ENCODE results near the gene CLDN5. TPM values are rescaled to one million over a fixed set of nuclear protein-coding genes. Genes with fewer than 3 reads are reported as not detected.

CLDN5 gene
- total RNA-seq, 1 donor from 2014 or later = 1.5 TPM

DNA sequence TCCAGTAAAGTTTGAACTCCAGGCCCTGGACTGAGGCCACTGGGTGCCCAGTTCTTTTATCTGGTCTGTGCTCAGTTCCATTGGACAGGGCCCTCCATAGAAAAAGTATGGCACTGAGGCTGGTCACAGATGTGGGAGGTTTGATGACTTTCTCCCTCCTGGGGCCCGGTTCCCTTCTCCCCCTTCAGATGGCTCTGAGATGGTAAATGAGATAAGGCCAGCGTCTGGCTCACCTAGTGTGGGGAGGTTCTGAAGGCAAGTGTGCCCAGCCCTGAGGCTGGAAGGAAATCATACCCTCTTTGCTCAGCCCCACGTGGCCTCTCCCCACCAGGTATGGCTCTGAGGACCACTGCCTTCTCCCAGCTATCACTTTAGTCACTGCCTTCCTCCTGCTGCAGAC lies 1.5 kb upstream of the CLDN5 start:
- peaks cover 12% of the 10 kb centered on the region for H3K27me3 Mint-ChIP-seq (ENCODE audit: low read depth)
- peaks cover 5% of the 10 kb centered on the region for H3K4me1 Mint-ChIP-seq (ENCODE audit: low read depth)
- peaks cover 3% of the 10 kb centered on the region for H3K36me3 Mint-ChIP-seq (ENCODE audit: low read depth)
- no peak overlapping the region for H3K4me3 Mint-ChIP-seq (ENCODE audit: low read depth)
- H3K9me3 Mint-ChIP-seq = no peaks in the 10 kb centered on the region
- intact Hi-C loops (cut with micrococcal nuclease) = loop anchor here (10.0 kb wide), 1 partner anchor 109 kb away; no protein-coding TSS in a partner anchor
- no peak overlapping the region for H3K27ac Mint-ChIP-seq
- DNase-seq (ENCODE audit: low spot score) = no peak

DNA sequence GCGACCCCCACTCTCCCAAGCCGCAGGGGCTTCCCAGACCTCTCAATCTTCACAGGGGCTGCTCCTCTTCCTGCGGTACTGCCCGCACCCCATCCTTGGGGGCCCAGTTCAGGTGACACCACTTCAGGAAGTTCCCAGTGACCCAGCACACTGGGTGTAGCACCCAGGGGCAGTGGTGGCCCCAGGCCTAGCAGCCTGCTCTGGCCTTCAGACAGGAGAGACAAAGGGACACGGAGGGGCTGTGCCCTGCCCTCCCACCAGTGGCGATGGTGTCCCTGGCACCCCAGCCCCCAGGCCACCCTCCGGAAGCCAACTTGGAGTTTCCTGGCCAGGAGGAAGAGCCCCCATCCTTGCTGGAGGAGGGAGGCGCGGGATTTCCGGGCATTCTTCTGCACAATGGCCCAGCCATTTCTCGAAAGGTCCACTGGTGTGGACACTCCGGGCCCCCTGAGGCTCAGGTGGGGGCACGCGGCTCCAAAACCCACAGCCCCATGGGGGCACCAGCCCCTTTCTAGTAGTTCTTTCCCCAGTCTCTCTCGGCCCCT lies 978 bp upstream of the CLDN5 start:
- H3K27ac Mint-ChIP-seq = no peak overlapping the region

DNA sequence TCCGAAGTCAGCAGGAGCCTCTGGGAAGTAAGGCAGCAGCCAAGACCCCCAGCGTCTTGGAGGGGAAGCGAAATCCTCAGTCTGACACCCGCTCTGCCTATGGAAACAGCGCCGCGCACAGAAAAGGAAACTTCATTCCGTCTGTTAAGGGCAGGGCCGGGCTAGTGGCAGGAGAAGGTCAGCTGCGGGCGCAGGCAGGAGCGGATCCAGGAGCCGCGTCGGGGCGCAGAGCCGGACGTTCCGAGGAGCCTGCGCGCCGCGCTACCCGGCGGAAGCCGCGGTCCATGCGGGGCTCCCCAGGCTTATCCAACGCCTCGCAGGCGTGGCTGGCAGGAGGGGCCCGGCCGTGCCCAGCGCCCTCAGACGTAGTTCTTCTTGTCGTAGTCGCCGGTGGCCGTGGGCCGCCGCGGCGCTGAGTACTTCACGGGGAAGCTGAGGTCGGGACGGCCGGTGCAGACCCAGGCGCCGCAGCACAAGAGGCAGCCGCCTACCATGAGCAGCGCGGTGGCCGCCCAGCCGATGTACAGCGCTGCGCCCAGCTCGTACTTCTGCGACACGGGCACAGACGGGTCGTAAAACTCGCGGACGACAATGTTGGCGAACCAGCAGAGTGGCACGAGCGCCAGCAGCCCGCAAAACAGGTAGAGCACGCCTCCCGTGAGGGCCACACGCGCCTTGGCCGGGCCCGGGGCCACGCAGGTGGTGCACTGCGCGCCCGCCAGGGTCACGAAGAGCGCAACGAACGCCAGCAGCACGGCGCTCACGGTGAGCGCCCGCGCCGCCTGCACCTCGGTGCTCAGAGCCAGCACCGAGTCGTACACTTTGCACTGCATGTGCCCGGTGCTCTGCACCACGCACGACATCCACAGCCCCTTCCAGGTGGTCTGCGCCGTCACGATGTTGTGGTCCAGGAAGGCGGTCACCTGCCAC lies 705 bp downstream of the CLDN5 start:
- no peak overlapping the region for H3K27ac Mint-ChIP-seq
- DNase-seq (ENCODE audit: low spot score) = no peak

More for the DNA sequence above, 978 bp upstream of the CLDN5 start:
- peaks cover 12% of the 10 kb centered on the region for H3K27me3 Mint-ChIP-seq (ENCODE audit: low read depth)
- no peak overlapping the region for H3K4me3 Mint-ChIP-seq (ENCODE audit: low read depth)
- H3K36me3 Mint-ChIP-seq (ENCODE audit: low read depth) = peaks cover 3% of the 10 kb centered on the region
- DNase-seq (ENCODE audit: low spot score) = no peak
- intact Hi-C loops (cut with micrococcal nuclease) = loop anchor here (10.0 kb wide), 1 partner anchor 110 kb away; no protein-coding TSS in a partner anchor
- H3K4me1 Mint-ChIP-seq (ENCODE audit: low read depth) = peaks cover 5% of the 10 kb centered on the region
- H3K9me3 Mint-ChIP-seq = no peaks in the 10 kb centered on the region

DNA sequence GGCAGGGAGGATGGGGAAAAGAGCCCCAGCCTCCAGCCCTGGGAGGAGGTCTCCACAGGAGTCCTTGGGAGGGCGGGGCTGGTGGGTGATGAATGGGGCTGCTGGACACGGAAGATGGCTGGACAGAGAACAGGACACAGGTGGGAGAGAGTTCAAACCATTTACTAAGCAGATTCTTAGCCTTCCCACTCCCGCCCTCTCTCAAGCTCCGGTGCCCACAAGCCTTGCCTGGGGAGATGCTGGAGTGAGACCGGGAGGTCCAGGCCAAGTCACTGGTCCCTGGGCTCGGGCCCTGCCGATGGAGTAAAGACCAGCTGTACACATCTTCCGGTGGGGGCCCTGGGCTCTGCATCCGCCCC lies 1.4 kb downstream of the CLDN5 start:
- H3K27me3 Mint-ChIP-seq (ENCODE audit: low read depth) = peaks cover 12% of the 10 kb centered on the region
- H3K4me3 Mint-ChIP-seq (ENCODE audit: low read depth) = peak overlapping the region; percentile 65
- H3K36me3 Mint-ChIP-seq (ENCODE audit: low read depth) = peaks cover 8% of the 10 kb centered on the region
- no peak for DNase-seq (ENCODE audit: low spot score)
- H3K27ac Mint-ChIP-seq = no peak overlapping the region
- intact Hi-C loops (cut with micrococcal nuclease) = loop anchor here (5.0 to 10.0 kb wide), 2 partner anchors 112 to 244 kb away; no protein-coding TSS in a partner anchor
- peaks cover 5% of the 10 kb centered on the region for H3K4me1 Mint-ChIP-seq (ENCODE audit: low read depth)
- H3K9me3 Mint-ChIP-seq = no peaks in the 10 kb centered on the region

More for the DNA sequence above, 705 bp downstream of the CLDN5 start:
- H3K9me3 Mint-ChIP-seq = no peaks in the 10 kb centered on the region
- peaks cover 5% of the 10 kb centered on the region for H3K4me1 Mint-ChIP-seq (ENCODE audit: low read depth)
- peaks cover 12% of the 10 kb centered on the region for H3K27me3 Mint-ChIP-seq (ENCODE audit: low read depth)
- peak overlapping the region; percentile 65 for H3K4me3 Mint-ChIP-seq (ENCODE audit: low read depth)
- intact Hi-C loops (cut with micrococcal nuclease) = loop anchor here (5.0 to 10.0 kb wide), 2 partner anchors 111 to 244 kb away; no protein-coding TSS in a partner anchor
- peaks cover 8% of the 10 kb centered on the region for H3K36me3 Mint-ChIP-seq (ENCODE audit: low read depth)

DNA sequence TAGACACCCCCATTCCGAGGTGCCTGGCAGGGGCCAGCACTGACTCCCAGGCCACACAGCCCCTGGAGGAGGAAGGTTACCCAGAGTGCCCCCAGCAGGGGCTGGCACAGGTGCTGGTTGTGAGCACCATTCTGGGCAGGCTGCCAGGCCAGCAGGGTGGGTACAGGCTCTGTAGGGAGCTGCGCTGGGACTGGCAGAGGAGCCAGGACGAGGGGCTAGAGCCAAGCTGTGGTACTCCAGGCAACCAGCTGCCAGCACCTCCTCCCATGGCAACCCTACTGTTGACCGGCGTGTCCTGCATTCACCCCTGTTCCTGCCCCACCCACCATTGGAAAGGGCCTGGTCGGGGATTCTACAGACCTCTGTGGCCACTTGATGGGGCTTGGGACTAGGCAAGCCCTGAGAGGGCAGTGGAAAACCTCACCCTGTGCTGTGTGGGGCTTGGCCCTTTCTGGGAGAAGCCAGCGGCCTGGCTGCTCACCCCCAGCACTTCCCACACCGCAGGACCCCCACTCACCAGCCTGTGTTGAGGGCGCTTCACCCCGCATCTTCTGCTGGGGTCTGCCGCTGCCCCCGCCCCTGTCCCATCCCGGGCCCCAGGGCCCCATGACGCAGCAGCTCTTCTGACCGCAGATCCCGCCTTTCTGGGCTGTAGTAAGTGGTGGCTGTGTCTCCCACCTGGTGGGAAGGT lies 1.9 kb downstream of the CLDN5 start:
- Mint-ChIP-seq H3K27ac (no peak overlapping the region), H3K9me3 (no peaks in the 10 kb centered on the region), H3K4me1 (ENCODE audit: low read depth) (peaks cover 5% of the 10 kb centered on the region), H3K27me3 (ENCODE audit: low read depth) (peaks cover 12% of the 10 kb centered on the region), H3K36me3 (ENCODE audit: low read depth) (peaks cover 14% of the 10 kb centered on the region), H3K4me3 (ENCODE audit: low read depth) (peak overlapping the region; percentile 65)
- no peak for DNase-seq (ENCODE audit: low spot score)
- intact Hi-C loops (cut with micrococcal nuclease) = loop anchor here (5.0 to 10.0 kb wide), 2 partner anchors 112 to 245 kb away; no protein-coding TSS in a partner anchor

DNA sequence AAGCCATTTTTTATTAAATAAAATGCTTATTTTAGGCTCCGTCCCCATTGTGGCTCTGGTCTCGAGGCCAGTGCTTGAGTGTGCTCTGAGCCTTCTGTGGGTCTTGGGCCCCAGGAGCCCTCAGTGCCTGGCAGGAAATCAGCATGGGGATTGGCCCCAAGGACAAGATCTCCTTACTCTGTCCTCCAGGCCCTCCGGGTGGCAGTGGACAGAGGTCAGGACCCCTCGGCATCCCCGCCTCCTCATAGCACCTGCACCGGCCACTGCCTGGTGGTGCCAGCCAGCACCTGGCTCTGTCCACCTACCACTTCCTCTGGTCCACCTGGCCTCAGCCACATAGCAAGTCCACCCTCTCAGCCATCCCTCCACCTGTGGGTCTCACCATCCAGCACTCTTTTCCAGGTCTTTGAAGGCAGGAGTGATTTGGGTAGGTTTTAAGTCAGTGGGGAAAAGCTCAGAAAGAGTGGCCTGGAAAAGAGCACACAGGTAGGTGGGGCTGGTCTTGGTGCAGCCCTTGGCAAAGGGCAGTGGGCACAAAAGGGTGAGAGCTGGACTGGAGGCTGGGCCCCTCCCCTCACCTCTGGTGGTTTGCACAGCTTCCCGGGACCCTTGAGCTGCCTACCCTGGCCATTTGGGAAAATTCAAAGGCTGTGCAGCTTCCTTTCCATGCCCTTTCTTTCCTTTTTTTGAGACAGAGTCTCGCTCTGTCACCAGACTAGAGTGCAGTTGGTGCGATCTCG lies 3.5 kb downstream of the CLDN5 start:
- Mint-ChIP-seq H3K9me3 (no peaks in the 10 kb centered on the region), H3K36me3 (ENCODE audit: low read depth) (peaks cover 17% of the 10 kb centered on the region), H3K4me1 (ENCODE audit: low read depth) (peaks cover 5% of the 10 kb centered on the region), H3K27me3 (ENCODE audit: low read depth) (peaks cover 7% of the 10 kb centered on the region), H3K4me3 (ENCODE audit: low read depth) (no peak overlapping the region), H3K27ac (no peak overlapping the region)
- DNase-seq (ENCODE audit: low spot score) = no peak
- intact Hi-C loops (cut with micrococcal nuclease) = loop anchor here (5.0 to 10.0 kb wide), 2 partner anchors 114 to 247 kb away; no protein-coding TSS in a partner anchor

DNA sequence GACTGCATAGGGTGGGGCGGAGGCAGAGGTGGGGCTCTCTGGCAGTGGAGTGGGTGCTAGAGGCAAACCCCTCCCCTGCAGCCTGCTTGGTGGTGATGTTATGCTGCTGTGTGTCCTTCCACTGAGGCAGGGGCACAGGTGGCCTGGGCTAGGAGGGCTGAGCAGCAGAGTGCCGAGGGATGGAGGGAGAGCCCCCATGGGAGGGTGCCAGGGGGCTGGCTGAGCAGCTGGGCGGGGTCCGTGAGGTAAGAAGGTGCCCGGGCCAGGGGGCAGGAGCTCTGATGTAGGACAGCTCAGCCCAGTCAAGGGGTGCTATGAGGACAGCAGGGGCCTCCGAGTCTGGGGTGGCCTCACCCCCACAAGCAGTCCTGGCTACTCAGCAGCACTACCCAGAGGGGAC lies 4.2 kb downstream of the CLDN5 start:
- Mint-ChIP-seq H3K27me3 (ENCODE audit: low read depth) (peaks cover 4% of the 10 kb centered on the region), H3K36me3 (ENCODE audit: low read depth) (peaks cover 25% of the 10 kb centered on the region), H3K4me3 (ENCODE audit: low read depth) (no peak overlapping the region), H3K9me3 (no peaks in the 10 kb centered on the region), H3K4me1 (ENCODE audit: low read depth) (peaks cover 5% of the 10 kb centered on the region), H3K27ac (no peak overlapping the region)
- intact Hi-C loops (cut with micrococcal nuclease) = loop anchor here (5.0 to 10.0 kb wide), 2 partner anchors 115 to 247 kb away; no protein-coding TSS in a partner anchor
- no peak for DNase-seq (ENCODE audit: low spot score)

DNA sequence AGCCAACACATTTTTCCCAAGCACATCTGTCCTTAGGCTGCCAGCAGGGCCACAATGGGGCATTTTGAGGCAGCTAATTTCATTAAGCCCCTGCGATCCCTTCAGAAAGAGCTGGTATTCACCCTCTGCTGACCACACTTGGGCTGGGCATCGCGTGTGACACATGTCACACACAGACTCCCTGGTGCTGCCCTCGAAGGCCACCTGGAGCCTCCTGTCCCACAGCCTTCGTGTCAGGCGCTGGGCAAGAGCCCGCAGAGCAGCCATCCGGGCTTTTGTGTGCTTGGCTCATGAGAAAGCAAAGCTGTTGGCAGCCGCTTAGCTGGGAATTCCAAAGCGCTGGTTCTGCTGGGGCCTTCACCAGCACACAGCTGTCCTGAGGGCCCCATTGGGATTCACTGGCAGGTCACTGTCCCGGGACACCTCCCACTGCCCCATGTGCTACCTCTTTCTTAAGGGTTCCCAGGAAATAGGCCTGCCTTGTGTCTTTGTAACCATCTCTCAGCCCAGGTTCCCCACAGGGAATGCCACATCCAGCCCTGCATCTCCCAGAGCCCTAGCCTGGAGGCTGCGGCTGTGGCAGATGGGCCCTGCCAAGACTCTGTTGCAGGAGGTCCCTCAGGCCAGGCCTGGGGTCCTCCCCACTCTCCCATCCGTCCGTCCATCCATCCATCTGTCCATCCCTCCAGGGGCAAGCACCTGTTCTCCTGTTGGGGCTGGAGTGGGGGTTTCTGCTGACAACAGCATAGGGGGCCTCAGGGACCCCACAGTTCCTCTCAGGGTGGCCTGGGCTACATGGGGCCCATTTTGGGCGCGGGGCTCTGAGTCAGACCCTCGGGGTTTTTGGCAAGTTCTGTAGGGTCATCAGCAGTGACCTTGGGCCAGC lies 4.9 kb downstream of the CLDN5 start:
- Mint-ChIP-seq H3K36me3 (ENCODE audit: low read depth) (peaks cover 30% of the 10 kb centered on the region), H3K4me3 (ENCODE audit: low read depth) (no peak overlapping the region), H3K27me3 (ENCODE audit: low read depth) (no peaks in the 10 kb centered on the region), H3K9me3 (no peaks in the 10 kb centered on the region), H3K27ac (no peak overlapping the region), H3K4me1 (ENCODE audit: low read depth) (peaks cover 4% of the 10 kb centered on the region)
- intact Hi-C loops (cut with micrococcal nuclease) = no loop called here
- no peak for DNase-seq (ENCODE audit: low spot score)

DNA sequence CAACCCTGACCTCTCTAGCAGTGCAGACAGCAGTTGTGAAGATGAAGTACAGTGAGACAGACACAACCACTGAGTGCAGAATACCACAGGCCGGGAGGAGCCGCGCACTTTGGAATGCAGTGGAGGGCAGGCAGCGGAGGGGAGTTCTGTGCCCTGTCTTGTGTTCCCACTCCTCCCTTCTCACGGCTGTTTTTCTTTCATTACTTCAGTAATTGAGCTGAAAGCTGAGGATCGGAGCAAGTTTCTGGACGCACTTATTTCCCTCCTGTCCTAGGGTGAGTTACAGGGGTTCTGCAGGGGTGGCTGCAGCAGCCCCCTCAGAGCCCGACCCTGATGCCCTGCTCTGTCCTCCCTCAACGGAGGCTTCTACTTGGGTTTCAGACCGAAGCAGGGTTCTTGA lies 5.6 kb downstream of the CLDN5 start:
- intact Hi-C loops (cut with micrococcal nuclease) = no loop called here
- H3K4me3 Mint-ChIP-seq (ENCODE audit: low read depth) = no peak overlapping the region
- no peak overlapping the region for H3K27ac Mint-ChIP-seq
- no peak for DNase-seq (ENCODE audit: low spot score)
- peaks cover 35% of the 10 kb centered on the region for H3K36me3 Mint-ChIP-seq (ENCODE audit: low read depth)
- no peaks in the 10 kb centered on the region for H3K27me3 Mint-ChIP-seq (ENCODE audit: low read depth)
- no peaks in the 10 kb centered on the region for H3K9me3 Mint-ChIP-seq
- peaks cover 1% of the 10 kb centered on the region for H3K4me1 Mint-ChIP-seq (ENCODE audit: low read depth)

DNA sequence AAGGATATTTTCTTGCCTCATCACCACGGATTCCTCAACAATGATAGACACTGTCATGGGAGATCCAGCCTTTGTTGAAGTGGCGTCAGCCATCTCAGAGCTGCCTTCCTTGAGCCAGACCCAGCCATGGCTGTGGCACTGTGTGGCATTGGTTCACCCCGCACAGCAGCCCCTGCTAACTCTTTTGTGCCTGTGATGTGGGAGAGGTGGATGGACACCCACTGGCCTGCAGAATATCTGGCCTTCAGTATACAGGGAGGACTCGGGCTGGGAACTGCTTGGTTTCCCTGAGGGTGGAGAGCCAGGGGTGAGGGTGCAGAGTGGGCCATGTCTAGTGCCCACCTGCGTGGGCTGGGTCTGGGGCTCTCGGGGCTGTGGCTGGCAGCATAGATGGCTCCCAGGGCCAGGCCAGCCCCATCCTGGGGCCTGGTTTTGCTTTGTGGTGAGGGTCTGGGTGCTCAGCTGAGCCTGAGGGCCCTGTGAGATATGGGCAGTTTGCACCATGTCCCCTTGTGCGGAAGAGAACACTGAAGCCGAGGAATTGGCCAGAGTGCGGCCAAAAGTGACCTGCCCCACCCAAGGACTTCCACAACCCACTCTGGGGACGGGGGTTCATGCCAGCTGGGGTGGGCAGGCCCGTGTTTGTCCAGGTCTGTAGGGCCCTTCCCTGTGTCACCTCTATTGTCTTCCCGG lies 6.1 kb downstream of the CLDN5 start:
- no peak for DNase-seq (ENCODE audit: low spot score)
- Mint-ChIP-seq H3K4me3 (ENCODE audit: low read depth) (no peak overlapping the region), H3K4me1 (ENCODE audit: low read depth) (no peaks in the 10 kb centered on the region), H3K9me3 (no peaks in the 10 kb centered on the region), H3K27me3 (ENCODE audit: low read depth) (no peaks in the 10 kb centered on the region), H3K36me3 (ENCODE audit: low read depth) (peaks cover 41% of the 10 kb centered on the region), H3K27ac (no peak overlapping the region)
- intact Hi-C loops (cut with micrococcal nuclease) = no loop called here

DNA sequence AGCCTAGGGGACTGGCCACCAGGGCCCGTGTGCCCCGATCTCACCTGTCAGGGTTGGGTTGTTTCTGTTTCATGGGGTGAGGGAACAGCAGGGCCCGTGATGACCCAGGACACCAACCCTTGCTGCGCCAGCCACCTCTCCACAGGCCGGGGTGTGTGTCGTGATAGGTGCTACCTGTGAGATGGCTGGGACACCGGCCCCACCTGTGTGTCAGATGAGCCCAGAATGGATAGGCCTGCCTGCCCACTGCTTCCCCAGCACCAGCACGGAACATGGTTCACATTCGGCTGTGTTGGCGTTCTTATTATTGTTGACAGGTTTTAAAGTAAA lies 7.1 kb downstream of the CLDN5 start:
- no peaks in the 10 kb centered on the region for H3K9me3 Mint-ChIP-seq
- H3K27ac Mint-ChIP-seq = no peak overlapping the region
- no peaks in the 10 kb centered on the region for H3K4me1 Mint-ChIP-seq (ENCODE audit: low read depth)
- intact Hi-C loops (cut with micrococcal nuclease) = no loop called here
- DNase-seq (ENCODE audit: low spot score) = no peak
- H3K36me3 Mint-ChIP-seq (ENCODE audit: low read depth) = peaks cover 50% of the 10 kb centered on the region
- H3K27me3 Mint-ChIP-seq (ENCODE audit: low read depth) = no peaks in the 10 kb centered on the region
- no peak overlapping the region for H3K4me3 Mint-ChIP-seq (ENCODE audit: low read depth)

Measured in activated T-helper 2 cell treated with anti-CD3 and anti-CD28 coated beads, Interferon-gamma antibody, Interleukin-2, Interleukin-4, amounts not matched to agents 10 μg/mL and 5 μg/mL and 100 μg/mL, durations not matched to agents 14 hours and 24 hours and 36 hours (primary cell).